HG02571 (cell line): ENCODE results near the gene MAP4K1.

Experiments used
- ATAC-seq: cut with Tn5 transposase; IDR thresholded peaks from one replicate; pipeline ENCODE4 v1.9.1; 2021; ENCODE audit warnings: mild to moderate bottlenecking, moderate library complexity; ENCODE audit not compliant: unreplicated experiment

MAP4K1 gene

DNA sequence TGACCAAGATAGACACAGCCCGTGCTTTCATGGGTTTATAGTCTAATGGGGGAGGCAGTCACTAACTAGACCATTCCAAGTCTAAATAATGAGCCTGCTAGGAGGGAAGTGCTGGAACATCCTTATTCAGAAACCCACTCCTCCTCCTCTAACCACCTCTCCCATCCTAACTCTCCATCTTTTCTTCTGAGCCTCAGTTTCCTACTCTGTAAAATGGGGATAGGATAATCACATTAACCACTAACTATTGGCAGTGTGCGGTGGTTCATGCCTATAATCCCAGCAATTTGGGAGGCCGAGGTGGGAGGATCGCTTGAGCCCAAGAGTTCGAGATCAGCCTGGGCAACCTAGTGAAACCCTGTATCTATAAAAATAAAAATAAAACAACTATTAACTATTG, 68.7 kb downstream of the MAP4K1 start:
- no peak for ATAC-seq

DNA sequence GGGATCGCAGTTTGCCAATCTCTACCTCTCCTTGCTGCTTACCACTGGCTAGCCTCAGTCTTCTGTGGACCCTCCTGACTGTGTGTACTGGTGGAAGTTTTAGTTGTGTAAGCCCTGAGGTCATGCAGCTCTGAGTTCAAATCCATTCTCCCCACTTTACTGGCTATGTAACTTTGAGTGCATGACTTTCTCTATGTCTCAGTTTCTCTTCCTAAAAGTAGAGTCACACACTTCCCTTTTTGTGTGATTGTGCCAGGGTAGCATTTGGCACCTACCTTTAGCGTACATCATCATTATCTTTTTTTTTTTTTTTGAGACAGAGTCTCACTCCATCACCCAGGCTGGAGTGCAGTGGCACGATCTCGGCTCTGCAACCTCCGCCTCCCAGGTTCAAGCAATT, 70.3 kb downstream of the MAP4K1 start:
- ATAC-seq, result no peak

DNA sequence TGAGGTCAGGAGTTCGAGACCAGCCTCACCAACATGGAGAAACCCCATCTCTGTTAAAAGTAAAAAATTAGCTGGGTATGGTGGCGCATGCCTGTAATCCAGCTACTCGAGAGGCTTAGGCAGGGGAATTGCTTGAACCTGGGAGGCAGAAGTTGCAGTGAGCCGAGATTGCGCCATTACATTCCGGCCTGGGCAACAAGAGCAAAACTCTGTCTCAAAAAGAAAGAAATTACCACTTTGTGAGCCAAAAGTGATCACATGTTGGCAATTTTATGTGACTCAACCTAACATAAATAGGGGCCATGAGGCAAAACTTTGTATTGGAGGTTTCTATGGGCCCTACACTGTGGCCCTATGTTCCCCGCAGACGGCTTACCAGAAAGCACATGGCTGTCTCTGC, 72.2 kb downstream of the MAP4K1 start:
- no peak for ATAC-seq

DNA sequence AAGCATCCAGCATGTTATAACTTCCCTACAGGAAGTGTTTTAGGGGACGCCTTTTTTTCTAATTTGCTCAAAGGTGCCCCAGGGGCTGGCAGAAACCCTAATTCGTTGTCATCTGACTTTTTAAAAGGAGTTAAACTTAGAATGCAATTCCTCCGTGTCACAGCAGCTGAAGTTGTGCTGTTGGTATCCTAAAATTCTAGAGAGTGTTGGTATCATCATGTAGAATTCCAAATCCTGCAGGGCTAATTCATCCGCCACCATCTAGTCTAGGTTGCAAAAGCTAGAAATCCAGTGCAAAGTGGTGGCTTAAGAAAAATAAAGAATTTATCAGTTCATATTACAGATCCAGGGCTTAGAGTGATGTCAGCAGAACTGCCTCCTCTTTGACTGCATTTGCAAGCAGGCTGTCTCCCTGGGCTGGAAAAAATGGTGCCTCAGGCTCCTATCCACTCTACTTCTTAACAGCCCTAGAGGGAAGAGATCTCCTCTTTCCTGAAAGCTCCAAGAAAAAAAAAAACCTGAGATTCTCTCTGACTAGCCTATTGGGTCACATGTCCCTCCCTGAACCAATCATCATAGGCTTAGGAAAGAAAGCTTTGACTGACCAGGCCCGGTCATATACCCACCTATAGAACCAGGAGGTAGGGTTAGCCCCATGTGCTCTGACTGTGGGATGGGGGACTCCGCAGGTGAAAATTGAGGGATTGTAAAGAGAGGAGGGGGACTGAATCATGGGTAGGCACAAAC, 73.0 kb downstream of the MAP4K1 start:
- no peak for ATAC-seq

DNA sequence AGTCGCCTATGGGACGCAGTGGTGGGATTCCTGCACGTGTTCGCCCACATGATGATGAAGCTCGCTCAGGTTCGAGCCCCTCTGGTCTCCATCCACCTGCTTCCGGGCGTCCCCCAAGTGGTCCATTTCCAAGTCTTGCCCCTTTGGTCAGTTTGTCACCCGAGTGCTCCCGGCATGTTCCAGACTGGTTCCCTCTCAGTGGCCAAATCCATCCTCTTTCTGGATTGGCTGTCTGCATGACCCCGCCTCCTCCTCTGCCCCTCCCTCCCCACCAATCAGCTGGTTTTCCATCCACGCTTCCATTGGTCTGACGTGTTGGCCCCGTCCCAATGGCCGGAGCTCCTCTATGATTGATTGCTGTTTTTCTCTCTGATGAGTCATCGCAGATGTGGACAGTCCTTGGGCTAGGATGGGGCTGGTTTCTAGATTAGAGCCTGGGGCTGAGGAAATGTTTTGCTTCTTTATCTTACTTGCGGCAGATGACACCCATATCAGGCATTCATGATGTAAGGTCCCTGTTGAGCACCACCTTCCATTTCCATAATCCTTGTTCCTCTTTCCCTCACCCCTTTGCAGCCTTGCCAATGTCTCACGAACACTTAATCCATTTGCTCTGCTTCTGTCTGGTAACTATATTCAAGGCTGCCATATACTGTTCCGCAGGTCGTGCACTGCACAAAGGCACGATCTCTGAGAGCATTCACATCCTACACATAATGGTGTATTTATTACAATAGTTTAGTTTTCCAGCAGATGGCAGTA, 73.8 kb downstream of the MAP4K1 start:
- no peak for ATAC-seq

DNA sequence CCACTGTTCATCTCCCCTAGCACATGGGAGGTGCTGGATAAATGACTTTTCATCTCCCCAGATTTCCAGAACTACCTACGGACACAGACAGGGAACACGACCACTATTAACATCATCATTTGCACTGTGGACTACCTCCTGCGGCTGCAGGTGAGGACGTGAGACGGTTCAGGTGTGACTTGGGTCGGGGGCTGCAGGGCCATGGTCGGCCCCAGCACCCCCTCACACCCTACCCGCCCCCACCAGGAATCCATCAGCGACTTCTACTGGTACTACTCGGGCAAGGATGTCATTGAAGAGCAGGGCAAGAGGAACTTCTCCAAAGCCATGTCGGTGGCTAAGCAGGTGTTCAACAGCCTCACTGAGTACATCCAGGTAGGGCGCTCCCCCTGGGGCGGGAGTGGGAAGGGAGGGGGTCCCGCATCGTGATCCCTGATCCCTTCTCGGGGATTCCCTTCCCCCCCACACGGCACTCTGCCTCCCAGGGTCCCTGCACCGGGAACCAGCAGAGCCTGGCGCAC, 74.4 kb downstream of the MAP4K1 start:
- no peak for ATAC-seq

DNA sequence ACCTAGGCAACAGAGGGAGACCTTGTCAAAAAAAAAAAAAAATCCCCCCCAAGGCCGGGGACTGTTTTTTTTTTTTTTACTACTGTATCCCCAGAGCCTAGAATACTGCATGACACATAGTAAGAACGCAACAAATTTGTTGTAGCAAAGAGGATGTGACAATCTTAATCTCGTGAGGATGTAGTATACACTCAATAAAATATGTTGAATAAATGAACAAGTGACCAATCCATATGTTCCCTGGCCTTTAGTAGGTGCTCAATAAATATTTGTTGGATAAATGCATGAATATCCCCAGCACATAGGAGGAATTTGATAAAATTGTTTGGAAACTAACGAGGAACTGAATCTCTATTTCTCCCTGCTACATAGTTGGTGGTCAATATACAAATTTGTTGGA, 75.7 kb downstream of the MAP4K1 start:
- ATAC-seq, result no peak

DNA sequence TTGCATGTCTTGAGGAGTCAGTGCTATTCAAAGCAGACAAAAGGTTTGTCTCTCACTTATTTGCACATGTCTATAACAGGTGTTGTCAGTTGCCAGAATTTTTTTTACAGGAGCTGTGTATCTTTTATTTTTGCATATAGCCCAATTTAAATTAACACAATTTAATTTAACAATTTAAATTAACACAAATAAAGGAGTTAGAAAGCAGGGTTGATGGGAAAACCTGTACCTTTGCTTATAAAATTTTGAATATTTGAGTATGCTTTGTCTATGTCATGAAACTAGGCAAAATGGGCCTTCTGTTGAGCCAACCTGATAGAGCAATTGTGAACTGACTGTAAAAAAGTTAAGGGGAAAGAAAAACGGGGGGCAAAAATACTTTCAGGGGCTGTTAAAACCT, 78.0 kb downstream of the MAP4K1 start:
- ATAC-seq, result no peak

DNA sequence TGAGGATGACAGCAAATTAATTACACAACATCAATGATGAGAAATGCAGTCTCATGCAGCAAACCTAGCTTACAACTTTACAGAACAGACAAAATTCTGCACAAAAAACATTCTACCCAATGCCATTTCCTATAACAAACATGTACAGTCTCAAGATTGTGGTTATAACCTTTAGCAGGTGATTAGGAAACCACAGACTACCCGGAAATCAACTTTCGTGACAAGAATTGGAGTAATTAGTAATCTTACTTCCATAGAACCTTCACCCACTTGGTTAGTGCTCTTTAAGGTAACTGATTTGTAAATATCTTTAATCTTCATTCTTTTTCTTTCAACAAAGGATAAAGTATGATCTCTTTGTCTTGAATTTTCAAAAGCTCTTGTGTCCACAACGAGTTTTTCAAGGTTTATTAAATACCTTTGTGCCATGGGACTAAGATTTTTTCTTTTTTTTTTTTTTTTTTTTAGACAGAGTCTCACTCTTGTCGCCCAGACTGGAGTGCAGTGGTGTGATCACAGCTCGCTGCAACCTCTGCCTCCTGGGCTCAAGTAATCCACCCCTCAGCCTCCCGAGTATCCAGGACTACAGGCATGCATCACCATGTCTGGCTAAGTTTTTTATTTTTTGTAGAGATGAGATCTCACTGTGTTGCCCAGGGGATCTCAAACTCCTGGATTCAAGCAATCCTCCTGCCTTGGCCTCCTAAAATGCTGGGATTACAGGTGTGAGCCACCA, 78.8 kb downstream of the MAP4K1 start:
- ATAC-seq, result no peak

DNA sequence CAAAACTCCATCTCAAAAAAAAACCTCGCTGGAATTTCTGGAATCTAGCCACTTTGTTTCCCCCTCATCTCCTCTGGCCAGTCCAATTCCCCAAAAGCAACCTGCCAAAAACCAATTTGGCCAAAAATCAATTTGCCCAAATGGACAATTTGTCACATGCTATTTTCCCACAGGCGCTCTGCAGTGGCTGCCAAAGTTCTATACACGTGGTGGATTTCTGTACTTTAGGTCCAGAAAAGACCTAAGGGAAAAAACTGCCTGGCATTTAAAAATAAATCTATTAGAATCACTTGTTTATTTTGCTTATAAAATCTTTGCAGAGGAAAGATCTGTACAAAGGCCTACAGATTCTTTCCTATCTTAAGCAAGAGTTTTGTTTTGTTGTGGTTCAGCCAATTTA, 79.4 kb downstream of the MAP4K1 start:
- ATAC-seq, result no peak
